Measurements from ENCODE around the gene ADSS2. TPM values are rescaled to one million over a fixed set of nuclear protein-coding genes. Genes with fewer than 3 reads are reported as not detected.

ADSS2 gene
- total and polyA plus RNA-seq, 2 of the 4 experiments (the other 2 are of a cell fraction) = 14.9 to 30.1 TPM

GRCh38 chr1:244450597-244451538 lies 841 bp downstream of the ADSS2 start:
- peak overlapping the region; percentile 81 for H3K18ac ChIP-seq (ENCODE audit: low read depth, low read length)
- intact Hi-C loops (cut with micrococcal nuclease) (loop anchor here (1.0 to 5.0 kb wide), 3 partner anchors 152 to 201 kb away; partner anchors contain the start of gene DESI2), in situ Hi-C loops (cut with MboI; ENCODE audit: low sequenced_read_pairs) (no loop called here), dilution Hi-C loops (cut with HindIII; ENCODE audit: low sequenced_read_pairs, unreplicated experiment) (no loop called here)
- no peak overlapping the region for H2BK20ac ChIP-seq (ENCODE audit: low read depth, low read length)
- ChIA-PET POLR2A (ENCODE audit: unreplicated experiment) (no interaction called here), CTCF (no interaction called here)
- H3K56ac ChIP-seq (ENCODE audit: extremely low read depth, insufficient read depth, low read length) = peak overlapping the region; percentile 66
- H3K27ac ChIP-seq (ENCODE audit: insufficient read depth, low read length) = peak overlapping the region; percentile 94
- peak overlapping the region; percentile 79 for H3K14ac ChIP-seq (replicated peaks; ENCODE audit: low read depth, low read length)
- H3K79me1 ChIP-seq (ENCODE audit: low read depth in 1 of 2, low read length in 2 of 2) = peaks cover 8 to 39% of the 10 kb centered on the region in 2 experiments
- peak overlapping the region; percentile 91 for H3K9ac ChIP-seq (ENCODE audit: low read depth, low read length)
- H3K9me1 ChIP-seq (ENCODE audit: insufficient read depth, low read length) = peaks cover 4% of the 10 kb centered on the region; the same call in 1 of the 2 replicates
- peak overlapping the region; percentile 84 for H4K91ac ChIP-seq (ENCODE audit: insufficient read depth, low read depth, low read length)
- H2AK5ac ChIP-seq (ENCODE audit: low read depth, low read length) = peak overlapping the region; percentile 47
- H3K23ac ChIP-seq (ENCODE audit: low read depth, low read length) = peak overlapping the region; percentile 95
- peak; percentile 12 for ATAC-seq (ENCODE audit: low read depth)
- H4K8ac ChIP-seq (ENCODE audit: low read depth in 2 of 2, low read length in 2 of 2) = peak overlapping the region; percentile 9 to 62; a peak in 3 of 4 replicates
- H2AFZ ChIP-seq (replicated peaks; ENCODE audit: low read length, poor library complexity) = peak overlapping the region; percentile 90
- peaks cover 15% of the 10 kb centered on the region for H4K20me1 ChIP-seq (ENCODE audit: insufficient read depth, low read length)
- 0% methylated on average over 6 of the region's 41 CpGs; no CpG with 5 or more reads in 1 of the 2 experiments for WGBS, 2 experiments (ENCODE audit: extremely low coverage in 2 of 2, insufficient read length in 1 of 2)
- H2BK120ac ChIP-seq (ENCODE audit: low read depth, low read length) = peak overlapping the region; percentile 50; the same call in 1 of the 2 replicates
- peak overlapping the region; percentile 91 for H3K4ac ChIP-seq (ENCODE audit: low read depth, low read length)
- H3K9me3 ChIP-seq (ENCODE audit: control insufficient read depth, insufficient read depth, low read length) = no peaks in the 10 kb centered on the region
- H3K4me1 ChIP-seq (ENCODE audit: control insufficient read depth, insufficient read depth, low read length) = peaks cover 8% of the 10 kb centered on the region
- BruUV-seq (replicated peaks) = TSS peak; percentile 76
- DNase-seq = peak; percentile 89
- TF ChIP-seq USF2 (IDR thresholded peaks at IDR 0.05; ENCODE audit: low read depth, low read length) = peak; percentile 56; the same call in 1 of the 2 replicates
- 0 out of 2 replicates have a peak, but pooled peaks have one; percentile 12 for TF ChIP-seq MAFK (IDR thresholded peaks at IDR 0.05; ENCODE audit: low read depth, low read length)
- no peak for TF ChIP-seq FOS (IDR thresholded peaks at IDR 0.05; ENCODE audit: low read depth, low read length)
- no peak for TF ChIP-seq ELK1 (IDR thresholded peaks at IDR 0.05; ENCODE audit: borderline replicate concordance, low read depth, low read length)
- TF ChIP-seq CEBPB (IDR thresholded peaks at IDR 0.05; ENCODE audit: low read depth, low read length) = peak; percentile 71
- TF ChIP-seq MXI1 (IDR thresholded peaks at IDR 0.05; ENCODE audit: borderline replicate concordance, low read depth, low read length) = peak; percentile 77
- TF ChIP-seq SMC3 (IDR thresholded peaks at IDR 0.05; ENCODE audit: low read depth, low read length) = no peak
- no peak overlapping the region; the same call in 2 of the 3 replicates for H2BK15ac ChIP-seq (ENCODE audit: low read depth, low read length)
- peak overlapping the region; percentile 90 for H2AK9ac ChIP-seq (replicated peaks; ENCODE audit: low read depth, low read length, poor library complexity)
- peak overlapping the region; percentile 95 for H3K4me2 ChIP-seq (ENCODE audit: low read depth, low read length)
- H2BK5ac ChIP-seq (ENCODE audit: low read depth, low read length, poor library complexity, severe bottlenecking) = peak overlapping the region; percentile 95
- H3K36me3 ChIP-seq (ENCODE audit: control insufficient read depth, insufficient read depth, low read length) = no peaks in the 10 kb centered on the region
- peak overlapping the region; percentile 56 for H4K5ac ChIP-seq (ENCODE audit: low read depth, low read length)
- H3K27me3 ChIP-seq (ENCODE audit: control insufficient read depth, insufficient read depth, low read length) = no peaks in the 10 kb centered on the region
- peak overlapping the region; percentile 82 for H3K4me3 ChIP-seq (ENCODE audit: insufficient read depth, low read depth, low read length)

Measured in IMR-90 (cell line).